PC-3 (cell line): Measurements from ENCODE around the gene TMEM150A. TPM values are rescaled to one million over a fixed set of nuclear protein-coding genes. Genes with fewer than 3 reads are reported as not detected.

Source experiments
- ATAC-seq: fragments of 200-7000 bp; cut with Tn5 transposase; 2 replicates; pipeline ENCODE4 v1.9.1; 2020; ENCODE audit warnings: mild to moderate bottlenecking, moderate library complexity
- BruUV-seq: library from RNA; stranded (reverse); fragments of 400-500 nt; replicated peaks from 2 replicates; lab custom pipeline; 2021; lab: Mats Ljungman, UMichigan
- CTCF ChIA-PET: fragments of 300-600 bp; sonication (Branson Sonifier 250); formaldehyde crosslinking; loops from one replicate; lab custom pipeline; 2022; ENCODE audit warnings: antibody characterized with exemption; lab: Charles Lee
- POLR2A ChIA-PET: fragments of 300-600 bp; sonication (Branson Sonifier 250); formaldehyde crosslinking; loops from one replicate; lab custom pipeline; 2022; ENCODE audit warnings: antibody characterized with exemption; ENCODE audit not compliant: unreplicated experiment; lab: Charles Lee
- DNase-seq: peaks from one replicate; pipeline ENCODE4 v3.0.0-alpha.2; 2015
- H2AFZ ChIP-seq: fragments of 300-600 bp; sonication (generic); 2 replicates; pipeline ENCODE4 v1.6.0; 2016; ENCODE audit warnings: antibody characterized with exemption, low read length
- H3F3A ChIP-seq: fragments of 300-600 bp; sonication (generic); one replicate; pipeline ENCODE4 v1.6.0; 2017; ENCODE audit warnings: antibody characterized with exemption, low read length, control low read depth, mild to moderate bottlenecking; ENCODE audit not compliant: unreplicated experiment
- H3K27ac ChIP-seq: fragments of 300-600 bp; sonication (generic); 2 replicates; pipeline ENCODE4 v1.5.1; 2016; ENCODE audit warnings: mild to moderate bottlenecking, low read length
- H3K27me3 ChIP-seq: fragments of 300-600 bp; sonication (generic); 2 replicates; pipeline ENCODE4 v1.6.1; 2016; ENCODE audit warnings: low read length, mixed read lengths
- H3K36me3 ChIP-seq: fragments of 300-600 bp; sonication (generic); 2 replicates; pipeline ENCODE4 v1.6.1; 2016; ENCODE audit warnings: low read depth, mixed run types, low read length, mixed read lengths
- H3K4me1 ChIP-seq: fragments of 300-600 bp; sonication (generic); 2 replicates; pipeline ENCODE4 v1.5.1; 2016; ENCODE audit warnings: low read length; ENCODE audit not compliant: insufficient read depth
- H3K4me2 ChIP-seq: fragments of 300-600 bp; sonication (generic); 2 replicates; pipeline ENCODE4 v1.6.0; 2016; ENCODE audit warnings: low read length
- H3K4me3 ChIP-seq: fragments of 300-600 bp; sonication (generic); 2 replicates; pipeline ENCODE4 v1.5.1; 2016; ENCODE audit warnings: mild to moderate bottlenecking, low read length, mixed read lengths
- H3K79me2 ChIP-seq: fragments of 300-600 bp; sonication (generic); 2 replicates; pipeline ENCODE4 v1.6.1; 2017; ENCODE audit warnings: low read length, mixed read lengths
- H3K9ac ChIP-seq: fragments of 300-600 bp; sonication (generic); 2 replicates; pipeline ENCODE4 v1.6.0; 2016; ENCODE audit warnings: mild to moderate bottlenecking, low read length
- H3K9me2 ChIP-seq: fragments of 300-600 bp; sonication (generic); replicated peaks from 2 replicates; pipeline ENCODE4 v1.6.1; 2016; ENCODE audit warnings: mixed run types, low read length, mixed read lengths
- H3K9me3 ChIP-seq: fragments of 300-600 bp; sonication (generic); 2 replicates; pipeline ENCODE4 v1.6.1; 2016; ENCODE audit warnings: low read length, mixed read lengths
- H4K20me1 ChIP-seq: fragments of 300-600 bp; sonication (generic); 2 replicates; pipeline ENCODE4 v1.6.1; 2016; ENCODE audit warnings: low read length, mixed read lengths
- EZH2 ChIP-seq: fragments of 300-600 bp; sonication (generic); IDR thresholded peaks from one replicate; pipeline ENCODE4 v1.6.1; 2017; ENCODE audit warnings: antibody characterized with exemption, mild to moderate bottlenecking, low read length; ENCODE audit not compliant: unreplicated experiment
- EZH2phosphoT487 ChIP-seq: fragments of 300-600 bp; sonication (generic); IDR thresholded peaks from 2 replicates; pipeline ENCODE4 v1.6.1; 2018; ENCODE audit warnings: mild to moderate bottlenecking, antibody characterized with exemption, low read length, borderline replicate concordance
- intact Hi-C: fragments of 100-400 bp; cut with micrococcal nuclease; formaldehyde crosslinking; loops from 2 replicates; pipeline ENCODE4 v1.9.0; 2023
- total RNA-seq: library from RNA; depleted of rRNA; stranded (reverse); fragments of >200 nt; gene quantifications from 2 replicates; pipeline ENCODE4 v1.2.3, GENCODE V29; 2014
- TF ChIP-seq, protein P1 (sequence below): fragments of 300-600 bp; sonication (generic); conservative IDR thresholded peaks from 2 replicates; pipeline ENCODE4 v1.5.1; 2017; ENCODE audit warnings: antibody characterized with exemption, low read depth, mild to moderate bottlenecking, low read length

TMEM150A gene
- total RNA-seq, 1 experiment from 2014 or later, result 4.9 TPM

DNA sequence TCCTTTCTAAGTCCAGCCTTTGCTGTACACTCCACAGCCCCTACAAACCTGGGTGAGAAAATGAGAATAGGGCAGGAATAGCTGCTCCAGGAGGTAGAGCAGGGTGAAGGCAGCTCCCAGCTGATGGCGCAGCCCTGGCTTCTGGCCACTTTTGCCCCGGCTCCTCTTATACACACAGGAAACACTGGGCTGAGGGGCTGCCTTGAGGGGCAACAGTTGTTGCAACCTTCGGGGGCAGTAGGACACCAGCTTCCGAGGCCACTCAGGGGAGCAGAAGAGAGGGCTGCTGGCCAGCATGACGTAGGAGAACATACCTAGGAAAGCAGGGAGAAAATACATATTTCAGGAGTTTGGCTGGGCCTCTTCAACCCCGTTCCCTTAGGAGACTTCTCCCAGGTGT lies 49.3 kb downstream of the TMEM150A start:
- Histone ChIP-seq H3F3A (peaks cover 2% of the 10 kb centered on the region), H3K4me3 (no peak overlapping the region), H4K20me1 (no peaks in the 10 kb centered on the region), H3K4me2 (no peak overlapping the region), H3K9me3 (no peaks in the 10 kb centered on the region), H3K79me2 (peaks cover 5% of the 10 kb centered on the region), H2AFZ (no peak overlapping the region), H3K27ac (no peak overlapping the region), H3K4me1 (peaks cover 16% of the 10 kb centered on the region), H3K9me2 (no peaks in the 10 kb centered on the region), H3K9ac (no peak overlapping the region), H3K27me3 (no peaks in the 10 kb centered on the region), H3K36me3 (peaks cover 33% of the 10 kb centered on the region; the same call in 1 of the 2 replicates)
- TF ChIP-seq EZH2phosphoT487 (no peak), EZH2 (no peak)
- TF ChIP-seq, protein P1, sequence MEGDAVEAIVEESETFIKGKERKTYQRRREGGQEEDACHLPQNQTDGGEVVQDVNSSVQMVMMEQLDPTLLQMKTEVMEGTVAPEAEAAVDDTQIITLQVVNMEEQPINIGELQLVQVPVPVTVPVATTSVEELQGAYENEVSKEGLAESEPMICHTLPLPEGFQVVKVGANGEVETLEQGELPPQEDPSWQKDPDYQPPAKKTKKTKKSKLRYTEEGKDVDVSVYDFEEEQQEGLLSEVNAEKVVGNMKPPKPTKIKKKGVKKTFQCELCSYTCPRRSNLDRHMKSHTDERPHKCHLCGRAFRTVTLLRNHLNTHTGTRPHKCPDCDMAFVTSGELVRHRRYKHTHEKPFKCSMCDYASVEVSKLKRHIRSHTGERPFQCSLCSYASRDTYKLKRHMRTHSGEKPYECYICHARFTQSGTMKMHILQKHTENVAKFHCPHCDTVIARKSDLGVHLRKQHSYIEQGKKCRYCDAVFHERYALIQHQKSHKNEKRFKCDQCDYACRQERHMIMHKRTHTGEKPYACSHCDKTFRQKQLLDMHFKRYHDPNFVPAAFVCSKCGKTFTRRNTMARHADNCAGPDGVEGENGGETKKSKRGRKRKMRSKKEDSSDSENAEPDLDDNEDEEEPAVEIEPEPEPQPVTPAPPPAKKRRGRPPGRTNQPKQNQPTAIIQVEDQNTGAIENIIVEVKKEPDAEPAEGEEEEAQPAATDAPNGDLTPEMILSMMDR, result no peak
- no peak for DNase-seq
- CTCF ChIA-PET, result no interaction called here
- POLR2A ChIA-PET, result no interaction called here
- intact Hi-C loops, result no loop called here
- no TSS peak for BruUV-seq
- ATAC-seq, result no peak

- TF ChIP-seq EZH2phosphoT487, result no peak
- TF ChIP-seq, protein P1, result peak; percentile 96
- H4K20me1 ChIP-seq, result no peaks in the 10 kb centered on the region
- no peak overlapping the region for H3K9ac ChIP-seq
- H3F3A ChIP-seq, result peaks cover 14% of the 10 kb centered on the region
- BruUV-seq, result no TSS peak
- intact Hi-C loops, result loop anchor here (1.0 kb wide), 2 partner anchors 132 to 227 kb away; no protein-coding TSS in a partner anchor
- no peaks in the 10 kb centered on the region for H3K9me3 ChIP-seq
- H3K4me3 ChIP-seq, result no peak overlapping the region
- peaks cover 29% of the 10 kb centered on the region; the same call in 1 of the 2 replicates for H3K36me3 ChIP-seq
- H3K27me3 ChIP-seq, result no peaks in the 10 kb centered on the region
- CTCF ChIA-PET, result interaction anchor here (0.5 to 1.6 kb wide), 6 partner anchors 9 to 159 kb away, joined by 3 to 14 read pairs (median 7); partner anchors contain the start of genes GGCX and MAT2A
- POLR2A ChIA-PET, result interaction anchor here (0.5 to 1.2 kb wide), 5 partner anchors 13 to 131 kb away, joined by 3 to 4 read pairs (median 3); partner anchors contain the start of genes MAT2A and RNF181
- H3K27ac ChIP-seq, result no peak overlapping the region
- H3K4me2 ChIP-seq, result no peak overlapping the region
- no peaks in the 10 kb centered on the region for H3K79me2 ChIP-seq
- no peaks in the 10 kb centered on the region for H3K9me2 ChIP-seq
- DNase-seq (peak; percentile 92), ATAC-seq (peak; percentile 41)
- H2AFZ ChIP-seq, result no peak overlapping the region
- peaks cover 16% of the 10 kb centered on the region for H3K4me1 ChIP-seq
Measured at GRCh38 chr2:85551698-85552678, 50.5 kb downstream of the TMEM150A start.
